HEK293T (cell line): ENCODE measurements around the gene TMCC2.

Experiments
- CTCF ChIA-PET: fragments of 350-600 bp; formaldehyde crosslinking; extraction: SDS; loops from one replicate; lab custom pipeline; 2021; ENCODE audit warnings: antibody characterized with exemption, inconsistent platforms; lab: Yijun Ruan, JAX
- POLR2A ChIA-PET: fragments of 350-600 bp; formaldehyde crosslinking; extraction: SDS; loops from one replicate; lab custom pipeline; 2020; ENCODE audit warnings: antibody characterized with exemption, inconsistent platforms; lab: Yijun Ruan, JAX
- DNase-seq: peaks from one replicate; pipeline ENCODE4 v3.0.0; 2012; ENCODE audit warnings: mixed read lengths; ENCODE audit errors: extremely low spot score
- ARNT ChIP-seq: fragments of 450-650 bp; IDR thresholded peaks from 2 replicates; pipeline ENCODE4 v1.6.1; 2017; ENCODE audit warnings: mild to moderate bottlenecking
- BHLHE40 ChIP-seq: fragments of 450-650 bp; IDR thresholded peaks from 2 replicates; pipeline ENCODE4 v1.6.1; 2016; ENCODE audit warnings: mild to moderate bottlenecking, moderate library complexity, borderline replicate concordance
- CTBP1 ChIP-seq: fragments of 450-650 bp; IDR thresholded peaks from 2 replicates; pipeline ENCODE4 v1.6.1; 2016; ENCODE audit warnings: borderline replicate concordance
- ELF4 ChIP-seq: fragments of 450-650 bp; IDR thresholded peaks from 2 replicates; pipeline ENCODE4 v1.6.1; 2017; ENCODE audit warnings: antibody characterized with exemption
- FOXA1 ChIP-seq: fragments of 450-650 bp; IDR thresholded peaks from 2 replicates; pipeline ENCODE4 v1.6.1; 2016; ENCODE audit warnings: mild to moderate bottlenecking
- FOXK2 ChIP-seq: fragments of 450-650 bp; IDR thresholded peaks from 2 replicates; pipeline ENCODE4 v1.6.1; 2016; ENCODE audit warnings: mild to moderate bottlenecking
- FOXM1 ChIP-seq: fragments of 450-650 bp; IDR thresholded peaks from 2 replicates; pipeline ENCODE4 v1.6.1; 2017; ENCODE audit warnings: mild to moderate bottlenecking, borderline replicate concordance
- HDGF ChIP-seq: fragments of 450-650 bp; IDR thresholded peaks from 2 replicates; pipeline ENCODE4 v1.6.1; 2017; ENCODE audit warnings: antibody characterized with exemption, borderline replicate concordance
- L3MBTL2 ChIP-seq: fragments of 450-650 bp; conservative IDR thresholded peaks from 2 replicates; pipeline ENCODE4 v1.6.1; 2016; ENCODE audit warnings: mild to moderate bottlenecking
- LEF1 ChIP-seq: fragments of 450-650 bp; IDR thresholded peaks from 2 replicates; pipeline ENCODE4 v1.6.1; 2017; ENCODE audit warnings: mild to moderate bottlenecking, borderline replicate concordance
- NFRKB ChIP-seq: fragments of 450-650 bp; IDR thresholded peaks from 2 replicates; pipeline ENCODE4 v1.6.1; 2016; ENCODE audit warnings: mild to moderate bottlenecking, moderate library complexity
- SP1 ChIP-seq: fragments of 450-650 bp; IDR thresholded peaks from 2 replicates; pipeline ENCODE4 v1.6.1; 2017
- SUZ12 ChIP-seq: fragments of 450-650 bp; IDR thresholded peaks from 2 replicates; pipeline ENCODE4 v1.6.1; 2016; ENCODE audit warnings: mild to moderate bottlenecking
- TARDBP ChIP-seq: fragments of 450-650 bp; IDR thresholded peaks from 2 replicates; pipeline ENCODE4 v1.6.1; 2016
- ZNF384 ChIP-seq: fragments of 450-650 bp; IDR thresholded peaks from 2 replicates; pipeline ENCODE4 v1.6.1; 2016
- TF ChIP-seq, protein P1 (sequence below): fragments of 450-650 bp; IDR thresholded peaks from 2 replicates; pipeline ENCODE4 v1.6.1; 2016

Gene TMCC2

GRCh38 chr1:205246351-205247119 is 18.8 kb downstream of the TMCC2 start:
- TF ChIP-seq BHLHE40 (no peak), SUZ12 (no peak)
- ChIA-PET POLR2A (interaction anchor here (0.9 kb wide), 1 partner anchor 18 kb away, joined by 4 read pairs; no protein-coding TSS in a partner anchor), CTCF (interaction anchor here (1.2 to 1.5 kb wide), 2 partner anchors 9 to 105 kb away, joined by 3 to 5 read pairs; no protein-coding TSS in a partner anchor)
- DNase-seq, result no peak

DNA sequence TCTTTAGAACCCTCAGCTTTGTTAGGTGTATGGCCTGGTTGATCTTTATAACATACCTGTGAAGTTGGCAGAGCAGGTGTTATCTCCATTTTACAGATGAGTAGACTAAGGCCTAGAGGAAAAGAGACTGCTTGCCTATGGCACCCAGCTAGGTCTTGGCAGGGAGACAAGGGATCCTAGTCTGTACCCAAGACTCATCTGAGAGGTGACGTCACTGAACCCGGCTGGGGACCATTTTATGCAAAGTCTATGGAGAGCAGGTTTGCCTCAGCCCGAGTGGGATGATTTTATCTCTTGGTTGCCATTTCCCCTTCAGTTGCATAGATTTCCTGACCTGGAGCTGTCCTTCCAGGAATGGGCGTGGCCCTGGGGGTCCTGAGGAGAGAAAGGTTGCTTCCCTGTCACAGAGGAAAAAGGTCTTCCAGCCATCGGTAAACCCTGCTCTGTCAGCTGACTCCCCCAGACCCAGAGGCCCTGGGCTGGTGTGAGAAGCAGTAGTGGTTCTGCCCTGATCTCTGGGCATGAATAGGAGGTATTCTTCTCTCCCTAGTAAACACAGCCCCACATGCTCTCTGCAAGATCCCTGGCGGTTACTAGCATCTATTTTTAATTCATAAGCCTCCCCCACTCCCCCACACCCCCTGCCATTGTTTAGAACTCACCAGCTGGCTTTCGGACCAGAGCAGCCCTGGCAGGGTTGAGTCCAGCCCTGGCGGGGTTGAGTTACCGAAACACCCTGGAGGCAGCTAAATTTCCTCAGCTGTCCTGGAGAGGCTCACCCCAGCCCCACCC is 19.6 kb downstream of the TMCC2 start:
- no peak for DNase-seq
- POLR2A ChIA-PET, result interaction anchor here (0.9 kb wide), 1 partner anchor 19 kb away, joined by 4 read pairs; no protein-coding TSS in a partner anchor
- TF ChIP-seq LEF1 (no peak), BHLHE40 (no peak), ELF4 (no peak), SP1 (no peak), NFRKB (no peak), SUZ12 (no peak), FOXM1 (no peak), ARNT (no peak), FOXA1 (no peak), ZNF384 (no peak), TARDBP (no peak), HDGF (no peak), CTBP1 (no peak)
- TF ChIP-seq, protein P1, sequence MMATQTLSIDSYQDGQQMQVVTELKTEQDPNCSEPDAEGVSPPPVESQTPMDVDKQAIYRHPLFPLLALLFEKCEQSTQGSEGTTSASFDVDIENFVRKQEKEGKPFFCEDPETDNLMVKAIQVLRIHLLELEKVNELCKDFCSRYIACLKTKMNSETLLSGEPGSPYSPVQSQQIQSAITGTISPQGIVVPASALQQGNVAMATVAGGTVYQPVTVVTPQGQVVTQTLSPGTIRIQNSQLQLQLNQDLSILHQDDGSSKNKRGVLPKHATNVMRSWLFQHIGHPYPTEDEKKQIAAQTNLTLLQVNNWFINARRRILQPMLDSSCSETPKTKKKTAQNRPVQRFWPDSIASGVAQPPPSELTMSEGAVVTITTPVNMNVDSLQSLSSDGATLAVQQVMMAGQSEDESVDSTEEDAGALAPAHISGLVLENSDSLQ, result no peak
- CTCF ChIA-PET, result interaction anchor here (0.7 to 1.5 kb wide), 3 partner anchors 9 to 106 kb away, joined by 3 to 5 read pairs (median 3); no protein-coding TSS in a partner anchor

DNA sequence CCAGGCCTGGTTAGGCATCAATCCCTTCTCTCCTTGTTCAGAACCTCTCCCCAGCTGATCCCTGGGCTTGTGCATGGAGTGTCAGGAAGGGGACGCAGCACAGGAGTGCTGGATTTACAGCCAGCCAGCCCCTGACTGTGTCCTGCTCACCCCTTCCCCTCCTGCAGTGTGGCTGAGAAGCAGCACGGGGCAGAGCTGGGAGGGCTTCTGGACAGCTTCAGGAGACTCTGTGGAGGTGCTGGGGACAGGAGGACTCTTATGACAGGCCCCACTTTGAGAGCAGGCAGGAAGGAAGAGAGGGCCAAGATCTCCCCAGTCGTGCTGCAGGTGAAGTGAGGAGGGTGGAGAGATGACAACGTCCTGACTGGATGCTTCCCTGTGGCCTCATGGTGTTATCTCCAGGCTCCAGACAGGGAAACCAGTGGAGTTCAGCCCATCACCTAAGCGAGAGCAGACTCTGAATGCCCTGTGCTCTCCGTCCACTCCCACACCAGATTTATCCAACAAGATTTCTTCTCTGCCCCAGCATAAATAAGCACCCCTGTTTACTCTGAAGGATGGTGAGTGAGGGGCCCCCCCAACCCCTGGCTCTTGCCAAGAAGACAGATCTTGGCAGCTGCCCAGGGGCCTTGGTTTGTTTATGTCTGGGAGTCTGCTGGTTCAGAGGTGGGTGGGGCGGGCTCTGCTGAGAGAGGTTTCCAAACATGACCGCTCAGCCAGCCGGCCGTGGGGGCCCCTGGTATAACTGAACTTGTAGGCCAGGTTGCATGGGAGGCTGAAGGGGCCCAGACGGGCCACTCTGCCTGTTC is 21.3 kb downstream of the TMCC2 start:
- TF ChIP-seq NFRKB (no peak), FOXK2 (no peak), ELF4 (no peak), FOXA1 (no peak), L3MBTL2 (no peak), HDGF (no peak), FOXM1 (no peak), CTBP1 (no peak), ZNF384 (no peak), LEF1 (no peak), BHLHE40 (no peak)
- TF ChIP-seq, protein P1, result no peak
- POLR2A ChIA-PET, result no interaction called here
- no peak for DNase-seq
- CTCF ChIA-PET, result no interaction called here

DNA sequence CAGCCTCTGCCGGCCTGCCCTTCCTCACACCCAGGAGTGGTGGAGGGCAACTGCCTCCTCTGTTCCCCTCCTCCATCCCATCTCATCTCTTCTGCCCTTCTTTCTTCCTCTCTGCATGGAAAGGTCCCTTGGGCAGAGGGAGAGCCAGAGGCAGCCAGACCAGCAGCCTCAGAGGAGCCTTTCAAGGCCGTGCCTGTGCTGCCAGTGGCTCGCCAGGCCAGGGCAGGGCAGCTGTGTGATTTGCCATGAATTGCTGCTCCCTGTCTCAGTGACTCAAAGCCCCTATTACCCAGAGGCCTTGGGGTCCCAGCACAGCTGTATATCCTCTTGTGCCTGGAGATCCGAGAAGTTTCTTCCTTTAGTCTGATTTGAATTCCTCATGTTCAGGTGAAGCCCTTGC is 21.9 kb downstream of the TMCC2 start:
- TF ChIP-seq FOXA1, result no peak
- TF ChIP-seq HDGF, result no peak
- TF ChIP-seq SUZ12, result no peak
- no peak for TF ChIP-seq NFRKB
- no peak for TF ChIP-seq L3MBTL2
- no peak for TF ChIP-seq LEF1
- TF ChIP-seq ARNT, result no peak
- no peak for TF ChIP-seq BHLHE40
- TF ChIP-seq, protein P1, result no peak
- TF ChIP-seq TARDBP, result no peak
- no peak for TF ChIP-seq CTBP1
- TF ChIP-seq ELF4, result no peak
- TF ChIP-seq SP1, result no peak
- no peak for TF ChIP-seq FOXM1
- ChIA-PET POLR2A (no interaction called here), CTCF (no interaction called here)
- no peak for DNase-seq

GRCh38 chr1:205250699-205251098 is 23.0 kb downstream of the TMCC2 start:
- POLR2A ChIA-PET, result no interaction called here
- no peak for DNase-seq
- CTCF ChIA-PET, result interaction anchor here (2.1 kb wide), 1 partner anchor 21 kb away, joined by 8 read pairs; no protein-coding TSS in a partner anchor
- no peak for TF ChIP-seq BHLHE40
- TF ChIP-seq TARDBP, result no peak
- TF ChIP-seq, protein P1, result no peak
